HCT116 (cell line): ENCODE data around the gene NPSR1. TPM values are rescaled to one million over a fixed set of nuclear protein-coding genes. Genes with fewer than 3 reads are reported as not detected.
"Not testable (repeated sequence)": the region's sequence is repeated elsewhere in the genome, so short reads cannot be mapped to it uniquely, and the experiment has no call there.

Source experiments
- ATAC-seq: fragments of 200-7000 bp; cut with Tn5 transposase; 2 replicates; pipeline ENCODE4 v1.9.1; 2020; ENCODE audit warnings: mild to moderate bottlenecking, moderate library complexity
- BruUV-seq: library from RNA; stranded (reverse); fragments of 400-500 nt; replicated peaks from 2 replicates; lab custom pipeline; 2021; lab: Mats Ljungman, UMichigan
- CTCF ChIA-PET: fragments of 300-600 bp; sonication (Branson Sonifier 250); formaldehyde crosslinking; loops from one replicate; lab custom pipeline; 2021; ENCODE audit warnings: antibody characterized with exemption; lab: Charles Lee
- POLR2A ChIA-PET: fragments of 300-600, 350-600 bp; sonication (Branson Sonifier 250); formaldehyde crosslinking; loops from one replicate; lab custom pipeline; 2021; ENCODE audit warnings: antibody characterized with exemption; lab: Charles Lee
- RAD21 ChIA-PET, 2 experiments: fragments of 300-600 bp; sonication (Branson Sonifier 250); formaldehyde crosslinking; loops; one replicate each; lab custom pipeline; 2023; ENCODE audit warnings: low total read pairs in 2 of 2; ENCODE audit not compliant: uncharacterized antibody in 2 of 2, unreplicated experiment in 2 of 2, low non-redundant PET in 1 of 2; lab: Charles Lee
- DNase-seq: peaks from one replicate; pipeline ENCODE4 v3.0.0-alpha.2; 2010; ENCODE audit warnings: low read depth, low spot score
- H2AFZ ChIP-seq: fragments of 200-600 bp; shearing (Covaris generic), sonication (generic); 2 replicates; pipeline ENCODE4 v1.6.1; 2017; ENCODE audit warnings: low read depth, mixed run types, mixed read lengths, antibody characterized with exemption, low read length; ENCODE audit not compliant: poor library complexity, severe bottlenecking
- H3K27ac ChIP-seq: 2 replicates; pipeline ENCODE4 v1.5.1; 2012; ENCODE audit warnings: low read depth, low read length
- H3K27me3 ChIP-seq: fragments of 200-600 bp; sonication (generic); 2 replicates; pipeline ENCODE4 v1.6.1; 2016; ENCODE audit warnings: mixed run types, low read length, mixed read lengths; ENCODE audit not compliant: insufficient read depth
- H3K36me3 ChIP-seq, 2 experiments: fragments of 200-500 bp in 1 of 2; fragments of 200-600 bp in 1 of 2; sonication (Bioruptor generic) in 1 of 2; sonication (generic) in 1 of 2; 2 replicates each; pipeline versions ENCODE4 v1.5.1 to v1.6.1; 2014 to 2016; ENCODE audit warnings: low read length in 2 of 2, inconsistent platforms in 1 of 2, mixed read lengths in 1 of 2, mixed run types in 1 of 2; ENCODE audit not compliant: insufficient read depth in 2 of 2, control insufficient read depth in 1 of 2
- H3K4me1 ChIP-seq, 2 experiments: fragments of 200-600 bp in 1 of 2; sonication (generic) in 1 of 2; 2 replicates each; pipeline versions ENCODE4 v1.5.1 to v1.6.1; 2012 to 2017; ENCODE audit warnings: low read length in 2 of 2, inconsistent platforms in 1 of 2, mild to moderate bottlenecking in 1 of 2, mixed read lengths in 1 of 2, mixed run types in 1 of 2, moderate library complexity in 1 of 2; ENCODE audit not compliant: insufficient read depth in 2 of 2, control insufficient read depth in 1 of 2
- H3K4me2 ChIP-seq: fragments of 200-600 bp; sonication (generic); 2 replicates; pipeline ENCODE4 v1.6.1; 2017; ENCODE audit warnings: mixed run types, low read length, mixed read lengths
- H3K4me3 ChIP-seq, 2 experiments: fragments of 200-600 bp in 1 of 2; sonication (generic) in 1 of 2; replicated peaks in 1 of 2; 2 replicates each; pipeline ENCODE4 v1.5.1; 2011 to 2016; ENCODE audit warnings: low read length in 2 of 2, control low read depth in 1 of 2, low read depth in 1 of 2, mild to moderate bottlenecking in 1 of 2, mixed read lengths in 1 of 2, mixed run types in 1 of 2
- H3K79me2 ChIP-seq: fragments of 200-600 bp; sonication (generic); 2 replicates; pipeline ENCODE4 v1.6.1; 2017; ENCODE audit warnings: mild to moderate bottlenecking, mixed run types, low read length, moderate library complexity, mixed read lengths; ENCODE audit not compliant: insufficient read depth
- H3K9ac ChIP-seq: fragments of 200-600 bp; sonication (generic); 2 replicates; pipeline ENCODE4 v1.6.1; 2016; ENCODE audit warnings: low read length, mixed read lengths
- H3K9me2 ChIP-seq: fragments of 200-600 bp; sonication (generic), shearing (Covaris generic); 2 replicates; pipeline ENCODE4 v1.6.1; 2017; ENCODE audit warnings: mixed run types, mild to moderate bottlenecking, moderate library complexity; ENCODE audit not compliant: insufficient read depth
- H3K9me3 ChIP-seq, 2 experiments: fragments of 200-500 bp in 1 of 2; fragments of 200-600 bp in 1 of 2; sonication (Bioruptor generic) in 1 of 2; sonication (generic) in 1 of 2; 2 replicates each; pipeline ENCODE4 v1.6.1; 2014 to 2017; ENCODE audit warnings: low read length in 2 of 2, mixed read lengths in 2 of 2, inconsistent platforms in 1 of 2, low read depth in 1 of 2, mild to moderate bottlenecking in 1 of 2, mixed run types in 1 of 2, moderate library complexity in 1 of 2; ENCODE audit not compliant: control insufficient read depth in 1 of 2, insufficient read depth in 1 of 2
- H4K20me1 ChIP-seq: fragments of 200-600 bp; sonication (generic), shearing (Covaris generic); 2 replicates; pipeline ENCODE4 v1.6.1; 2017; ENCODE audit warnings: mixed run types, mild to moderate bottlenecking, moderate library complexity; ENCODE audit not compliant: insufficient read depth
- CEBPB ChIP-seq: IDR thresholded peaks from 2 replicates; pipeline ENCODE4 v1.6.1; 2012; ENCODE audit warnings: low read depth
- CTCF ChIP-seq, 3 experiments: fragments of 200-600 bp in 1 of 3; sonication (generic) in 1 of 3; IDR thresholded peaks in 2 of 3; conservative IDR thresholded peaks in 1 of 3; 2 replicates each; pipeline ENCODE4 v1.5.1; 2012 to 2017; ENCODE audit warnings: low read depth in 2 of 3, low read length in 2 of 3, antibody characterized with exemption in 1 of 3, borderline replicate concordance in 1 of 3, control low read depth in 1 of 3, mild to moderate bottlenecking in 1 of 3, mixed read lengths in 1 of 3, mixed run types in 1 of 3, moderate library complexity in 1 of 3; ENCODE audit not compliant: insufficient read depth in 1 of 3
- EZH2 ChIP-seq: fragments of 200-600 bp; sonication (generic); IDR thresholded peaks from 2 replicates; pipeline ENCODE4 v1.6.1; 2017; ENCODE audit warnings: antibody characterized with exemption, mixed run types
- FOSL1 ChIP-seq: IDR thresholded peaks from 2 replicates; pipeline ENCODE4 v1.6.1; 2012; ENCODE audit warnings: low read depth
- POLR2A ChIP-seq: IDR thresholded peaks from 2 replicates; pipeline ENCODE4 v1.7.0; 2011; ENCODE audit warnings: borderline replicate concordance; ENCODE audit not compliant: insufficient read depth, insufficient read length; ENCODE audit errors: extremely low read depth
- POLR2AphosphoS5 ChIP-seq: IDR thresholded peaks from 2 replicates; pipeline ENCODE4 v1.6.1; 2011; ENCODE audit warnings: mild to moderate bottlenecking, low read depth, low read length, moderate library complexity
- SP1 ChIP-seq: IDR thresholded peaks from 2 replicates; pipeline ENCODE4 v1.6.1; 2012; ENCODE audit warnings: low read depth
- SRF ChIP-seq: IDR thresholded peaks from 2 replicates; pipeline ENCODE4 v1.6.1; 2012; ENCODE audit warnings: low read depth
- TCF7L2 ChIP-seq: IDR thresholded peaks from 2 replicates; pipeline ENCODE4 v1.7.0; 2011; ENCODE audit warnings: borderline replicate concordance, inconsistent platforms; ENCODE audit not compliant: insufficient read depth, insufficient read length; ENCODE audit errors: extremely low read depth
- YY1 ChIP-seq: IDR thresholded peaks from 2 replicates; pipeline ENCODE4 v1.6.1; 2011; ENCODE audit warnings: low read length, low read depth, moderate library complexity, mild to moderate bottlenecking; ENCODE audit not compliant: insufficient replicate concordance; ENCODE audit errors: extremely low read depth
- intact Hi-C: fragments of 100-400 bp; cut with micrococcal nuclease; formaldehyde crosslinking; loops from 2 replicates; pipeline ENCODE4 v1.10.0; 2022
- total RNA-seq: library from RNA; stranded (reverse); gene quantifications from one replicate; pipeline ENCODE4 v1.2.1, GENCODE V29; 2021; ENCODE audit not compliant: unreplicated experiment

NPSR1 gene
- total RNA-seq, 1 experiment from 2014 or later, result not detected

GRCh38 chr7:34875481-34875880 is 217.5 kb downstream of the NPSR1 start:
- POLR2A ChIA-PET, result no interaction called here
- CTCF ChIA-PET, result no interaction called here

GRCh38 chr7:34878944-34879735 is 221.1 kb downstream of the NPSR1 start:
- RAD21 ChIA-PET, H3K4me1 ChIP-seq, BruUV-seq, POLR2A ChIA-PET, H2AFZ ChIP-seq, intact Hi-C loops, H3K4me3 ChIP-seq, H3K9ac ChIP-seq, H3K27me3 ChIP-seq, ATAC-seq, H3K79me2 ChIP-seq, H3K9me3 ChIP-seq, H3K9me2 ChIP-seq, H4K20me1 ChIP-seq, CTCF ChIA-PET, H3K36me3 ChIP-seq, DNase-seq, H3K4me2 ChIP-seq, H3K27ac ChIP-seq: not testable (repeated sequence)

More at GRCh38 chr7:34875481-34875880, 217.5 kb downstream of the NPSR1 start:
- H3K9me2 ChIP-seq, result no peaks in the 10 kb centered on the region
- no peak overlapping the region for H3K4me2 ChIP-seq
- TF ChIP-seq SP1 (no peak), TCF7L2 (no peak), CEBPB (no peak), EZH2 (no peak), POLR2A (no peak), SRF (no peak), POLR2AphosphoS5 (no peak), FOSL1 (no peak), YY1 (no peak), CTCF (IDR thresholded peaks at IDR 0.05 in 2 of 3, conservative IDR thresholded peaks at IDR 0.05 in 1 of 3; ENCODE audit: borderline replicate concordance in 1 of 3, insufficient read depth in 1 of 3, low read depth in 2 of 3, low read length in 2 of 3) (no peak)
- no peaks in the 10 kb centered on the region for H3K36me3 ChIP-seq
- ATAC-seq (no peak), DNase-seq (no peak)
- H3K9ac ChIP-seq, result no peak overlapping the region
- H3K9me3 ChIP-seq, result no peaks in the 10 kb centered on the region
- no peaks in the 10 kb centered on the region for H3K79me2 ChIP-seq
- no peaks in the 10 kb centered on the region for H3K27me3 ChIP-seq
- H4K20me1 ChIP-seq, result no peaks in the 10 kb centered on the region
- H3K27ac ChIP-seq, result no peak overlapping the region
- H3K4me1 ChIP-seq, result peaks cover 0 to 1% of the 10 kb centered on the region in 2 experiments; a peak in 1 of 4 replicates
- no peak overlapping the region for H3K4me3 ChIP-seq
- H2AFZ ChIP-seq, result no peak overlapping the region
- RAD21 ChIA-PET, result no interaction called here
- intact Hi-C loops, result no loop called here
- BruUV-seq, result no TSS peak
